ENCODE data around the gene EIF2S2.

- TF ChIP-seq CTCF (IDR thresholded peaks at IDR 0.05) (no peak), POLR2A (IDR thresholded peaks at IDR 0.05) (no peak)
These were observed 15.2 kb downstream of the EIF2S2 start for GRCh38 chr20:34096699-34097444.
